ENCODE measurements around the gene CATSPERD.

DNA sequence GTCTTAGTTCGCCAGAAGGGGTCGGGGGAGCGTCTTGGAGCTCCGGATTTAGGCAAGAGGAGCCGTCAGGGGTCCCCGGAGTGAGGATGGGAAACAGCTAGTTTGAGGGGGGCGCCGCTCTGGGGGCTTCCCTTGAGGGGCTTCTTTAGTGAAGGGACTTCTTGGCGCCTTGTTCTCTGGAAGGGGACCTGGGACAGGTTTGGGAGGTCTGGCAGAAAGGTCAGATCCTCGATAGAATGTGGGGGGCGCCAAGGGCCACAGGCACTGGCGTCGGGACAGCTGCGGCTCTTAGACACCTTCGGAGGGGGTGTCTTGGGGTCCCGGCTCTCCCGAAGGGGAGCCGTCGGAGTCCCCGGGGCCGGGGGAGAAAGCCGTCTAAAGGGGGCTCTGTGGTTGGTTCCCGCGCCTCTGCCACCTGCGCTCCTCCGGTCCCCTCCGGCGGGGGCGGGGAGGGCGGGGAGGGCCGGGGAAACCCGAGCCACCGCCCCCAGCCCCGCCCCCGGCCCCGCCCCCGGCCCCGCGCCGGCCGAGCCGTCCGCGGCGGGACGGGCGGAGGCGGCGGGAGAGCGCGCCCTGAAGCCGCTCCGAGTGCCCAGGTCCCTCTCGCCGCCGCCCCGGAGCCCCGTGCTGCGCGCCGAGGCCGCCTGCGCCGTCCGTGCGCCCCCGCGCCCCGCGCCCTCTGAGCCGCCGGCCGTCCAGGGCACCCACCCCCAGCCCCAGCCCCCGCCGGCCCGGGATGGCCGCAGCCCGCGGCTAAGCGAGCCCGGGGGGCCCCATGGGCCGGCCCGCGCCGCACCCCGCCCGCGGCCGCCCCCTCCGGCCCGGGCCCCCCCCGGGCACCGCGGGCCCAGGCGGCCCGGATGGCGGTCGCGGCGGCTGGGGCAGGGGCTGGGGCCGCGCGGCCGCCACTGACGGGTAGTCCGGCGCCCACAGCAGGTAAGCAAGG is 84.4 kb downstream of the CATSPERD start, which contains the start of gene NRTN:
- no peak for TF ChIP-seq POLR2AphosphoS5 (IDR thresholded peaks at IDR 0.05; ENCODE audit: low read depth, low read length)
- no peak for TF ChIP-seq TAF1 (IDR thresholded peaks at IDR 0.05; ENCODE audit: borderline replicate concordance, low read depth, low read length)
- no peak for TF ChIP-seq POLR2A (IDR thresholded peaks at IDR 0.05; ENCODE audit: low read depth, low read length)

All from GM12892 (cell line).